HG03520 (cell line): ENCODE measurements around the gene FBXL19.

ENCODE experiments used
- ATAC-seq: cut with Tn5 transposase; IDR thresholded peaks from one replicate; pipeline ENCODE4 v1.9.1; 2021; ENCODE audit warnings: mild to moderate bottlenecking, moderate library complexity; ENCODE audit not compliant: unreplicated experiment

FBXL19 gene

DNA sequence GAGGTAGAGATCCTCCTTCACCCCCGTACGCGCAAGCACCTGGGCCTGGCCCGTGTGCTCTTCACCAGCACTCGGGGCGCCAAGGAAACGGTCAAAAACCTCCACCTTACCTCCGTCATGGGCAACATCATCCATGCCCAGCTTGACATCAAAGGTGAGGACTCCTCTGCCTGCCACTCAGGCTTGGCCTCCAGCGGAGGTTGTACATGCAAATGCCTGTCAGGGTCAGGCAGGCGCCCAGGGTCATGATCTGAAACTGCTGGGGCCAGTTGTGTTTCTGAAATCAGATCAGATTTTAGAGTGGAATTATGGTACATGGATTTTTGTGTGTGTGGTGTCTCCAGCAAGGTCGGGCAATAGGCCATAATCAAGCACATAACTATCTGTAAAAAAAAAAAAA is 38.0 kb downstream of the FBXL19 start:
- ATAC-seq = no peak

DNA sequence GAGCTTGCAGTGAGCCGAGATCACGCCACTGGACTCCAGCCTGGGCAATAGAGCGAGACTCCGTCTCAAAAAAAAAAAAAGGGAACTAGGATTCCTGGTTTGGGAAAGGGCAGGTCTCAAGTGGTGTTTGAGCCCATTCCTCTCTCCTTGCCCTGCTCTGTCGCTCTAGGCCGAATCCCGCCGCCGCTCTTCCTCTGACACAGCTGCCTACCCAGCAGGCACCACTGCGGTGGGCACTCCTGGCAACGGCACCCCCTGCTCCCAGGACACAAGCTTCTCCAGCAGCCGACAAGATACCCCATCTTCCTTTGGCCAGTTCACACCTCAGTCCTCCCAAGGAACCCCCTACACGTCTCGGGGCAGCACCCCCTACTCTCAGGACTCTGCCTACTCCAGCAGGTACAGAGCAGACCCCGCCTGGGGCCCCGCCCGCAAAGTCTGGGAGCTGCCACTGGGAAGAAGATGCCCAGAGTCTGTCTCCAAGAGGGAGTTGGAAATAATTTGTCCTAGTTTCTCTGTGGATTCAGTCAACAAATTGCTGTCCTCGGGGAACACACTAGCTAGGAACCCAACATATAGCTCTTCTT is 40.6 kb downstream of the FBXL19 start:
- no peak for ATAC-seq

DNA sequence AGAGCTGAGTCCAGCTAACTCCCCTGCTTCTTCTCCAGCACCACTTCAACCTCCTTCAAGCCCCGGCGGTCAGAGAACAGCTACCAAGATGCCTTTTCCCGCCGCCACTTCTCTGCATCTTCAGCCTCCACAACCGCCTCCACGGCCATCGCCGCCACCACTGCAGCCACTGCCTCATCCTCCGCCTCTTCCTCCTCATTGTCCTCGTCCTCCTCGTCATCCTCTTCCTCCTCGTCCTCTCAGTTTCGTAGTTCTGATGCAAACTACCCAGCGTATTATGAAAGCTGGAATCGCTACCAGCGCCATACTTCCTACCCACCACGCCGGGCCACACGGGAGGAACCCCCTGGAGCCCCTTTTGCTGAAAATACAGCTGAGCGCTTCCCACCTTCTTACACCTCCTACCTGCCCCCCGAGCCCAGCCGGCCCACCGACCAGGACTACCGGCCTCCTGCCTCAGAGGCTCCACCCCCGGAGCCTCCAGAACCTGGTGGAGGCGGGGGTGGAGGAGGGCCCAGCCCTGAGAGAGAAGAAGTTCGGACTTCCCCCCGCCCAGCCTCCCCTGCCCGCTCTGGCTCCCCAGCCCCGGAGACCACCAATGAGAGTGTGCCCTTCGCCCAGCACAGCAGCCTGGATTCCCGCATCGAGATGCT is 41.3 kb downstream of the FBXL19 start:
- no peak for ATAC-seq

DNA sequence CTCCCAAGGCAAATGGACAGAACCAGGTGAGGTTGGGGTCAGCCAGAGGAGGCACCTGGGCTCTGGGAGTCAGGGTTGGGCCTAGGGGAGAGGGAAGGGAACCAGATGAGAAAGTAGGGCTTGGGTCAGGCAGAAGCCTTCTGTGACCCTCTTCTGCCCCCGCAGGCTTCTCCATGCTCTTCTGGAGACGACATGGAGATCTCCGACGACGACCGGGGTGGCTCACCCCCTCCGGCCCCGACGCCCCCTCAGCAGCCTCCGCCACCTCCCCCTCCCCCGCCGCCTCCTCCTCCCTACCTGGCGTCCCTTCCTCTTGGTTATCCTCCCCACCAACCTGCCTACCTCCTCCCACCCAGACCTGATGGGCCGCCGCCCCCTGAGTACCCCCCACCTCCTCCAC is 42.1 kb downstream of the FBXL19 start:
- no peak for ATAC-seq

DNA sequence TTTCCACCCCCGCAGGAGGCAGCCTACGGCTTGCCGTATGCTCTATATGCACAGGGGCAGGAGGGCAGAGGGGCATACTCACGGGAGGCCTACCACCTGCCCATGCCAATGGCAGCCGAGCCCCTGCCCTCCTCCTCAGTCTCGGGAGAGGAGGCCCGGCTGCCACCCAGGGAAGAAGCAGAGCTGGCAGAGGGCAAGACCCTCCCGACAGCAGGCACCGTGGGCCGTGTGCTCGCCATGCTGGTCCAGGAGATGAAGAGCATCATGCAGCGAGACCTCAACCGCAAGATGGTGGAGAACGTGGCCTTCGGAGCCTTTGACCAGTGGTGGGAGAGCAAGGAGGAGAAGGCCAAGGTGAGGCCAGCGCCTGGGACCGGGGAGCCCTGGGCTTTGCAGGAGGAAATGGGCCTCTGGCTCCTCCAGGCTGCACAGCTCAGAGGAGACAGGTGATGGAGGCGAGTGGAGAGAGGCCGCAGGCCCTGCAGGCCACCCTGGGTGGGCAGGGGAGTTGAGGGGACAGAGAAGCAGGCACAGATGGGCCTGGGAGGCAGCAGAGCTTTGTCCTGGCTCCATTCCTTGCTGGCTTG is 42.8 kb downstream of the FBXL19 start:
- no peak for ATAC-seq

DNA sequence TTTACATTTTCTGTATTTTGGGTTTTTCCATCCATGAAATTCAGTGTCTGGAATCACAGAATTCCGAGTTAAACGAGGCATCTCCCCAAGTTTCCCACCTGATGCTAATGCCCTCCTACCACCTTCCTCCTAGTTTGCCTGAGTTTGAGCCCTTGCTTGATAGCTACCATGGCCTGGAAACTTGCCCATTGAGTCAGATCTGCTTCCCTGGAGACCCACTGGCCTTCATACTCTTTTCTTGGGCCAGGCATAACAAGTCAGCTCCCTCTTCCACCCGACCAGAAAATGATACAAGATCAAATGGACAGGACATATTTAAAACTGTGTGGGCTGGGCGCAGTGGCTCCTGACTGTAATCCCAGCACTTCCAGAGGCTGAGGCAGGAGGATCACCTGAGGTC is 44.4 kb downstream of the FBXL19 start:
- ATAC-seq = no peak

- no peak for ATAC-seq
These were observed 46.0 kb downstream of the FBXL19 start for GRCh38 chr16:30969246-30969842.

- ATAC-seq = no peak
These were observed 47.9 kb downstream of the FBXL19 start for GRCh38 chr16:30971298-30971697.

DNA sequence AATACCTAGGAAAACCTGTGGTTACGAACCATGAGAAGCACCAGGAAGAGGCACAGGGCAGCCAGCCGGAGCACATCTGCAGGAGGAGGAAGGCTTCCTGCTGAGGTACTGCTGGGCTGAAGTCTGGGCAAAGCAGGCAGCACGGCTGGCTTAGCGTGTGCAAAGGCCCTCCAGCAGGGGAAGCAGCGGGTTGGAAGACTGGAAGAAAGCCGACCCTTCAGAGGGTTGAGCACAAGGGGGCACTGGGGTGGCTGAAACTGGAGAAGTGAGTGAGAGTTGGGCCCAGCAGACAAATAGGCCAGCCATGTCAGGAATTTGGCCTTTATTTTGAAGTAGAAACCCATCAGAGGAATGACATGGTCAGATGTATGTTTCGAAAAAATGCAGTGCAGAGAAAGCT is 49.5 kb downstream of the FBXL19 start:
- ATAC-seq = no peak

DNA sequence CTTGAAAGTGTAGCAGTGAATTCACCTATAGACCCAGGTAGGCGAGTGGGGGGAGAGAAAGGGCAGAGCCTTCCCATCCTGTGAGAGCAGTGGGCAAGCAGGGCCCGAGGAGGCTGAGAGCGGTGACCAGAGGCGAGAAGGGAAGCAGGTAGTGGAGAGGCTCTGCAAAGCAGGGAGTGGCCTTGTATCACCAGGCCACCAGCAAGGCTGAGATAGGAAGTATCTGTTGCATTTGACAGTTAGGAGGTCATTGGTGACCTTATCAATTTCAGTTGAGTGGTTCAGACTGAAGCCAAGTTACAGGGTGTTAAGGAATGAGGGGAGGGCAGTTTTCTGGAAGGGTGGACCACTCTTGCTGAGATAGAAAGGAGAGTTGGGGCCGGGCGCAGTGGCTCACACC is 51.0 kb downstream of the FBXL19 start:
- no peak for ATAC-seq

DNA sequence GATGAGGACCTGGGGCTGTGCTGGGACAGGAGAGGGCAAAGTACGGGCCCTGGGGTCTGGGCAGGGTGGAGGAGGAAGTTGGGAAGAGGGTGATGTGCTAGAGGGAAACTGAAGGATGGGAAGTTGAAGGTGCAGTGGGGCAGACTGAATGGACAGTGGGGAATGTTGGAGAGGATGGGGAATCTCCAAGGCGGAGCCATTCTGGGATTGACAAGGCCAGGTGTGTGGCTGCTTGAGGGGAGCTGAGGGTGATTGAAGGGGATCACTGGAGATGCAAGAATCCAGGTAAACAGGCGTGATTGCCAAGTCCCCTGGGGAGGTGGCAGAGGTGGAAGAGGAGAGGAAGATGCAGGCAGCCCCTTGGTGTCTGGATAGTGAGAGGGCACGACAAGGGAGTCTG is 53.1 kb downstream of the FBXL19 start:
- no peak for ATAC-seq

GRCh38 chr16:30977502-30977901 is 54.1 kb downstream of the FBXL19 start:
- ATAC-seq = no peak

DNA sequence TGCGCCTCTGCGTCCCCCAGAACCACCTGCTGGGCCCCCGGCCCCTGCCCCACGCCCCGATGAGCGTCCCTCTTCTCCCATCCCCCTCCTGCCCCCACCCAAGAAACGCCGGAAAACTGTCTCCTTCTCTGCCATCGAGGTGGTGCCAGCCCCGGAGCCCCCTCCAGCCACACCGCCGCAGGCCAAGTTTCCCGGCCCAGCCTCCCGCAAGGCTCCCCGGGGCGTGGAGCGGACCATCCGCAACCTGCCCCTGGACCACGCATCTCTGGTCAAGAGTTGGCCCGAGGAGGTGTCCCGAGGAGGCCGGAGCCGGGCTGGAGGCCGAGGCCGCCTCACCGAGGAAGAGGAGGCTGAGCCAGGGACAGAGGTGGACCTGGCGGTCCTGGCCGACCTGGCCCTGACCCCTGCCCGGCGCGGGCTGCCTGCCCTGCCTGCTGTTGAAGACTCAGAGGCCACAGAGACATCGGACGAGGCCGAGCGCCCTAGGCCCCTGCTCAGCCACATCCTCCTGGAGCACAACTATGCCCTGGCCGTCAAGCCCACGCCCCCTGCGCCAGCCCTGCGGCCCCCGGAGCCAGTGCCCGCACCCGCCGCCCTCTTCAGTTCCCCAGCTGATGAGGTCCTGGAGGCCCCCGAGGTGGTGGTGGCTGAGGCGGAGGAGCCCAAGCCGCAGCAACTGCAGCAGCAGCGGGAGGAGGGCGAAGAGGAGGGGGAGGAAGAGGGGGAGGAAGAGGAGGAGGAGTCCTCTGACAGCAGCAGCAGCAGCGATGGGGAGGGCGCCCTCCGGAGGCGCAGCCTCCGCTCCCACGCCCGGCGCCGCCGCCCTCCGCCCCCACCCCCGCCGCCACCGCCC is 56.0 kb downstream of the FBXL19 start:
- ATAC-seq = no peak

GRCh38 chr16:30980023-30980371 is 56.6 kb downstream of the FBXL19 start:
- ATAC-seq = no peak

GRCh38 chr16:30980434-30980833 is 57.1 kb downstream of the FBXL19 start:
- no peak for ATAC-seq

- ATAC-seq = no peak
These were observed 57.6 kb downstream of the FBXL19 start for GRCh38 chr16:30980959-30981358.

GRCh38 chr16:30982548-30983288 is 59.3 kb downstream of the FBXL19 start:
- ATAC-seq = no peak

DNA sequence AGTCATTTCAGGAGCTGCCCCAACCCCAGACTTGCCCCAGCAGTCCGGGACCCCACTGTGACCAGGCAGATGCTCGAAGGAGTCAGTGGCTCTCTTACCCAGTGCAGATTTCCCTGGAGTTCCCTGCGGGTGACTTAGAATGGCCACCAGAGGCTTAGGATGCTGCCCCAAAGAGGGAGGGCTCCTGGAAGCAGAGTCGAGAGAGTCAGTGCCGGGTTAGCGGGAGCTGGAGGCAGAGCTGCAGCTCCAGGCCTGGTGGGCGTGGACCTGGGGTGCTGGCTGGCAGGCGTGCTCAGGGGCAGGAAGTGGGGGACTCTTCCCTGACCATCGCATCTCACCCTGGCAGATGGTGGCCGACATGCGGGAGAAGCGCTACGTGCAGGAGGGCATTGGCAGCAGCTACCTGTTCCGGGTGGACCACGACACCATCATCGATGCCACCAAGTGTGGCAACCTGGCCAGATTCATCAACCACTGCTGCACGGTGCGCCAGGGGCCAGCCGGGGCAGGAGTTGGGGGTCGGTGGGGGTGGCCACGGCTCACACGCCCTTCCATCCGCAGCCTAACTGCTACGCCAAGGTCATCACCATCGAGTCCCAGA is 60.0 kb downstream of the FBXL19 start:
- no peak for ATAC-seq

- ATAC-seq = no peak
These were observed 60.7 kb downstream of the FBXL19 start for GRCh38 chr16:30983898-30984610.
